Upper lobe of right lung (tissue), 1 donor: Measurements from ENCODE around the gene LTA4H. TPM values are rescaled to one million over a fixed set of nuclear protein-coding genes. Genes with fewer than 3 reads are reported as not detected.

ENCODE experiments used
- ATAC-seq: fragments of 200-7000 bp; cut with Tn5 transposase; one replicate; pipeline ENCODE4 v1.9.1; 2020; ENCODE audit warnings: mild to moderate bottlenecking, moderate library complexity
- DNase-seq: peaks from one replicate; pipeline ENCODE4 v3.0.0-alpha.2; 2020
- H3K27ac ChIP-seq: fragments of 200-600 bp; one replicate; pipeline ENCODE4 v1.8.0; 2022
- H3K27me3 ChIP-seq: fragments of 200-600 bp; one replicate; pipeline ENCODE4 v1.8.0; 2022; ENCODE audit warnings: mild to moderate bottlenecking
- H3K36me3 ChIP-seq: fragments of 200-600 bp; one replicate; pipeline ENCODE4 v1.8.0; 2022
- H3K4me1 ChIP-seq: fragments of 200-600 bp; one replicate; pipeline ENCODE4 v1.8.0; 2022
- H3K4me3 ChIP-seq: fragments of 200-600 bp; one replicate; pipeline ENCODE4 v1.8.0; 2022; ENCODE audit warnings: mild to moderate bottlenecking
- H3K9me3 ChIP-seq: fragments of 200-600 bp; one replicate; pipeline ENCODE4 v1.8.0; 2022
- intact Hi-C: fragments of 100-400 bp; cut with DNase I; formaldehyde crosslinking; loops from one replicate; pipeline ENCODE4 v1.11.0; 2022
- total RNA-seq: library from RNA; stranded (reverse); fragmentation: NEBNext Ultra II Directional; extraction: Animal tissue kit (Norgen Biotek cat#: 25700); gene quantifications from one replicate; pipeline ENCODE4 v1.2.1, GENCODE V29; 2021
- TF ChIP-seq, protein P1 (sequence below): fragments of 200-600 bp; IDR thresholded peaks from one replicate; pipeline ENCODE4 v1.8.0; 2022; ENCODE audit warnings: antibody characterized with exemption
- donor health status: DM: no; HTN: yes; CAD: no; lungs with severe emphysema.

Gene LTA4H
- total RNA-seq, 1 donor from 2014 or later = 314 TPM

GRCh38 chr12:95993907-95994306 is 41.5 kb downstream of the LTA4H start:
- TF ChIP-seq, protein P1, sequence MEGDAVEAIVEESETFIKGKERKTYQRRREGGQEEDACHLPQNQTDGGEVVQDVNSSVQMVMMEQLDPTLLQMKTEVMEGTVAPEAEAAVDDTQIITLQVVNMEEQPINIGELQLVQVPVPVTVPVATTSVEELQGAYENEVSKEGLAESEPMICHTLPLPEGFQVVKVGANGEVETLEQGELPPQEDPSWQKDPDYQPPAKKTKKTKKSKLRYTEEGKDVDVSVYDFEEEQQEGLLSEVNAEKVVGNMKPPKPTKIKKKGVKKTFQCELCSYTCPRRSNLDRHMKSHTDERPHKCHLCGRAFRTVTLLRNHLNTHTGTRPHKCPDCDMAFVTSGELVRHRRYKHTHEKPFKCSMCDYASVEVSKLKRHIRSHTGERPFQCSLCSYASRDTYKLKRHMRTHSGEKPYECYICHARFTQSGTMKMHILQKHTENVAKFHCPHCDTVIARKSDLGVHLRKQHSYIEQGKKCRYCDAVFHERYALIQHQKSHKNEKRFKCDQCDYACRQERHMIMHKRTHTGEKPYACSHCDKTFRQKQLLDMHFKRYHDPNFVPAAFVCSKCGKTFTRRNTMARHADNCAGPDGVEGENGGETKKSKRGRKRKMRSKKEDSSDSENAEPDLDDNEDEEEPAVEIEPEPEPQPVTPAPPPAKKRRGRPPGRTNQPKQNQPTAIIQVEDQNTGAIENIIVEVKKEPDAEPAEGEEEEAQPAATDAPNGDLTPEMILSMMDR = no peak
- Histone ChIP-seq H3K9me3 (no peaks in the 10 kb centered on the region), H3K27ac (no peak overlapping the region), H3K27me3 (no peaks in the 10 kb centered on the region), H3K4me3 (no peak overlapping the region), H3K36me3 (no peaks in the 10 kb centered on the region), H3K4me1 (peaks cover 23% of the 10 kb centered on the region)
- DNase-seq (no peak), ATAC-seq (no peak)
- intact Hi-C loops = no loop called here

DNA sequence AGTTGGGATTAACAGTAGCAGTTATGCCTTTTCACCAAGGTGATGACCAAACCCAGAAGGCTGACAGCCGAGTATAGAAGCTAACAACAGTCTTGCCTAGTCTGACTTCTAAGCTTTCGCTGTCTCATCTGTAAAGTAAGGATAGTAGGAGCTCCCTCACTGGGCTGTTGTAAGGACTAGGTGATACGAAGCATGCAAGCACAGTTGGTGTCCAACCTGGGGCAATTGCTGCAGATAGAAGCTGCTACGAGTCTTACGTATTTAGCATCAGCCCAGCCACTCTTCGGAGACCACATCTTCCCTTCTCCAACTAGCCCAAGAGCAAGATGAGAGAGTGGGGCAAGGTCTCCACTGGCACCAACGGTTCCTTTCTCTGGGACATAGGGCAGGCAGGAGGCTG is 45.3 kb downstream of the LTA4H start:
- intact Hi-C loops = no loop called here
- no peaks in the 10 kb centered on the region for H3K27me3 ChIP-seq
- H3K9me3 ChIP-seq = no peaks in the 10 kb centered on the region
- no peak overlapping the region for H3K27ac ChIP-seq
- H3K4me1 ChIP-seq = no peaks in the 10 kb centered on the region
- no peaks in the 10 kb centered on the region for H3K36me3 ChIP-seq
- DNase-seq = no peak
- TF ChIP-seq, protein P1 = no peak
- ATAC-seq = no peak
- H3K4me3 ChIP-seq = no peak overlapping the region

GRCh38 chr12:95989504-95990123 is 45.8 kb downstream of the LTA4H start:
- Histone ChIP-seq H3K4me3 (no peak overlapping the region), H3K4me1 (no peaks in the 10 kb centered on the region), H3K27me3 (no peaks in the 10 kb centered on the region), H3K36me3 (no peaks in the 10 kb centered on the region), H3K9me3 (no peaks in the 10 kb centered on the region), H3K27ac (no peak overlapping the region)
- ATAC-seq (no peak), DNase-seq (no peak)
- intact Hi-C loops = no loop called here
- TF ChIP-seq, protein P1 = no peak

DNA sequence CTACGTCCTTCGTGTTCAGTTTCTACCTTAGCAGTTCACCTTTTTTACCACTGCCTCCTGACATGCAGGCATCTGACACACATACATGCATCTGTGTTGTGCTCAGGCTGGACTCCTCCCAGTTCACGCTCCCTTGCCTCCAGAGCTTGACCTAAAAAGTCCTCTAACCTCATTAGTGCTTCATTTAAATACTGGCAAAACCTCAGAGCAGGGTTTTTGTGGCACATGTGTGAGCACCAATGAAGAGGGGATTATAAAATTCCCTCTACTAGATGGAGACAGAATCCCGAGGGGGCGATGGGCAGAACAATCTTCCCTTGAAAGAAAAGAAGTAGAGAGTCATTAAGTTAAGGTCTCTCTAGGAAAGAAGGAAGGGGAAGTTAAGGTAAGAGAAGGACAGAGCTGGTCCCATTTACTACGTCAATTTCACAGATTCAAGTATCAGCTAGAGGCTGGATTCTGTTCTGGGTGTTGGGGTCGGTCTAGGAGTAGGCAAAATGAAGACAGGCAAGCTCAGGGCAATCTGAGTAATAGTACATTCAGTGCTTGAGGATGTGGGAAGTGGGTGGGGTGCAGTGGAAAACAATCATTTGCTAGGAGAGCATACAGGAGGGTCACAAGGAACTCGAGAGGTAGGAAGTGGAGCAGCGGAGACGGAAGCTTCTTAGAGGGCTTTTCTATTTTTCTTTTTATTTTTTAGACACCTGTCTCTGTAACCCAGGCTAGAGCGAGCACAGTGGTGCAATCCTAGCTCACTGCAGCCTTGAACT is 46.7 kb downstream of the LTA4H start:
- no peaks in the 10 kb centered on the region for H3K9me3 ChIP-seq
- ATAC-seq (no peak), DNase-seq (no peak)
- H3K27me3 ChIP-seq = no peaks in the 10 kb centered on the region
- no peaks in the 10 kb centered on the region for H3K36me3 ChIP-seq
- TF ChIP-seq, protein P1 = no peak
- H3K27ac ChIP-seq = no peak overlapping the region
- H3K4me3 ChIP-seq = no peak overlapping the region
- H3K4me1 ChIP-seq = no peaks in the 10 kb centered on the region
- intact Hi-C loops = no loop called here

- Histone ChIP-seq H3K27me3 (no peaks in the 10 kb centered on the region), H3K9me3 (no peaks in the 10 kb centered on the region), H3K4me3 (no peak overlapping the region), H3K27ac (no peak overlapping the region), H3K36me3 (no peaks in the 10 kb centered on the region), H3K4me1 (no peaks in the 10 kb centered on the region)
- TF ChIP-seq, protein P1 = no peak
- DNase-seq = no peak
- ATAC-seq = no peak
- intact Hi-C loops = no loop called here
Measured at GRCh38 chr12:95986635-95987570, 48.5 kb downstream of the LTA4H start.
